HG03342 (cell line): ENCODE results near the gene KDM1A.
A peak's percentile ranks its signal among the peaks of the same experiment; 100 is the strongest.
"Not testable (repeated sequence)": the region's sequence is repeated elsewhere in the genome, so short reads cannot be mapped to it uniquely, and the experiment has no call there.

ENCODE experiments used
- ATAC-seq: cut with Tn5 transposase; IDR thresholded peaks from one replicate; pipeline ENCODE4 v1.9.1; 2021; ENCODE audit warnings: mild to moderate bottlenecking, moderate library complexity; ENCODE audit not compliant: unreplicated experiment

Gene KDM1A

DNA sequence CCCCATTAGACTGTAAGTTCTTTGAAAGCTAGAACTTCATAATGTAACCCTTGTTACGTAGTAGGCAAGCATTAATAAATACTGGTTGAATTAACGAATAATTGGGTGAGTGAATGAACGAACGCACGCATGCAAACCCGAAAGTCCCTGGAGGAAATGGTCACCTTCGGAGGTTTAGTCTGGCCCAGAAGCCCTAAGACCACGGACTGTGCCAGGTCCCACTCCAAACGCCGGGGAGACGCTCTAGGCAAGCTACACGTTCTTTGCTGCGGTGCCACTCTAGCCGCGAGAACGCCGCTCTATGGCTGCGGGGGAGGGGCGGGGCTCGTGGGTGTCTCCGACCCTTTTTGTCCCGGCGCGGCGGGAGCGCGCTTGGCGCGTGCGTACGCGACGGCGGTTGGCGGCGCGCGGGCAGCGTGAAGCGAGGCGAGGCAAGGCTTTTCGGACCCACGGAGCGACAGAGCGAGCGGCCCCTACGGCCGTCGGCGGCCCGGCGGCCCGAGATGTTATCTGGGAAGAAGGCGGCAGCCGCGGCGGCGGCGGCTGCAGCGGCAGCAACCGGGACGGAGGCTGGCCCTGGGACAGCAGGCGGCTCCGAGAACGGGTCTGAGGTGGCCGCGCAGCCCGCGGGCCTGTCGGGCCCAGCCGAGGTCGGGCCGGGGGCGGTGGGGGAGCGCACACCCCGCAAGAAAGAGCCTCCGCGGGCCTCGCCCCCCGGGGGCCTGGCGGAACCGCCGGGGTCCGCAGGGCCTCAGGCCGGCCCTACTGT, at the start of gene KDM1A:
Gene KDM1A (plus strand): TSS at position 375 of the 769 bp plus-strand sequence. CDS start 129 bp downstream, at position 504.
- ATAC-seq = peak; percentile 89

DNA sequence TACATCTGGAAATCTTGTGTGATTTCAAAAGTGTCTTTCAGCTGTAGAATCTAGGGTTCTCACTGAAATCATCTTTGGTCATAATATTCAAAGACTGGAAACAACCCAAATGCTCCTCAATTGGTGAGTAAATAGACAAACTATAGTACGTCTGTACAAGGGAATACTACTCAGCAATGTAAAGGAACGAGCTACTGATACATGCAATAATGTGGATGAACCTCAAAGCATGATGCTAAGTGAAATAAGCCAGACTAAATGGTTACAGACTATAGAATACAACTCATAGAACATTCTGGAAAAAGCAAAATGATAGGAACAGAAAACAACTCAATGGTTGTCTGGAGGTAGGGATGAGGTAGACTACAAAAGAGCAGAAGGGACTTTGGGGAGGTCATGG, 49.2 kb upstream of the KDM1A start:
- ATAC-seq = no peak

DNA sequence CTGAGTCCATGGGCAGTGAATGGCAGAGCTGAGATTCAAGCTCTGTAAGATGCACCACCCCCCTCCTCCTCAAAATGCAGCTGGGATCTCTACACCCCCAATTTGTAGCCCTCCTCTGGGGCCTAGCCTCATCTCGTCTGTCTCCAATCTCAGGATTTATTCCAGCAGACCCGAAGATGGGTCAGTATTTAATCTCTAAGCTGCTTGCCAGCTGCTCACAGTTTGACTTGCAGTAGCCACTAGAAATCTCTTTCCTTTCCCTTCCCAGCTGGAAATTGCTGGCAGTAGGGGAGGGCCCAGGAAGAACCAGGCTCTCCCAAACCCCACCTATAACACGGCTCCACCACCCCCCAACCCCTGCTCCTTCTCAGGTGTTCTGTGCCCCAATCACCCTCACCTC, 48.1 kb upstream of the KDM1A start:
- no peak for ATAC-seq

DNA sequence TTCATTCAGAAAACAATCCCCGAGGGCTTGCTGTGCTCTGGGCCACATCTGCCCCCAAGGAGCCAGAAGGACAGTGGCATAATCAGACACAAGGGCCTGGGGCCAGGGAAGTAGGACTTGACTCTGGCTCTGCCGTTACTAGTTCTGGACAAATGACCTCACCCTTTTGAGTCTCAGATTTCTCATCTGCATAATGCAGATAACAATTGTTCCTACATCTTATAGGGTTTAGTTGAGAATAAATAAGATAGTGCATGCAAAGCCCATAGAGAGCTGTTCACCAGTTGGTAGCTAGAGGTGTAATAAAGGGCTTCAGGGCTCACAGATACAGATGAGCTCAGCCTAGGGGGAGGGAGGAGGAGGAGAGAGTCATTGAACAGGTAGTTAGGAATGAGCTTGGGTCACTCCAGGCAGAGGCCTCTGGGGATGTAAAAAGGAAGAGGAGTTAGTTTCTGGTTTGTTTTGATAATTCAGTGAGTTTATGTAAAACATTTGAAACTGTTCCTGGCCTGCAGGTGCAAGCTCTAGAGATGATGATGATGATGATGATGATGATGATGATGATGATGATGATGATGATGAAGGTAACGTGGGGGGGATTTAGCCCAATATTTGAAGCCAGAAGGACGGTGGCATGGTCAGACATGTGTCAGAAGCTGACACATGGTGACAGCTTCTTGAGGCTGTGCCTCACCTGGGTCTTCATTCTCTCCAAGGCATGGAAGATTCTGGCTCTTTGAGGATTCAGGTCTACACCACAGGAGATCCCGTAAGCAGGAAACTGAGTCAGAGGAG, 47.5 kb upstream of the KDM1A start:
- no peak for ATAC-seq

DNA sequence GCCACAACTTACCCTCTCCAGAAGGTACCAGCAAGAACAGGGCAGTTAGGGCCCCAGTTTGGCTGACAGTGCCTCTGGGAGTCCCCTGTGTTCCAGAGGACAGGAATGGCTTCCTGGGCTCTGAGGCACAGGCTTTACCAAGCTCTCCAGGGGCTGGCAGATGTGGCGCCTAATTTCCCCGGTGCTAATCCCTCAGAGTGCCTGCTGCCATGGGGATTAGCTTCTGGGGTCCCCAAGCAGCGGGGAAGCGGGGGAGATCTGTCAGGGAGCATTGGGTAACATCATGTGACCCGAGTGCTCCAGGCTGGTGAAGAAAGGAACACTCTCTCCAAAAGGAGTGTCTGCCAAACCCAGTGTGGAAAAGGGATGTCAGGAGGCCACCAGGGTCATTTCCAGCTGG, 46.5 kb upstream of the KDM1A start, which contains the start of gene LACTBL1:
Gene LACTBL1 (minus strand): TSS at position 107 of the 400 bp plus-strand sequence. CDS start 550 bp downstream, outside the sequence.
- ATAC-seq = no peak

DNA sequence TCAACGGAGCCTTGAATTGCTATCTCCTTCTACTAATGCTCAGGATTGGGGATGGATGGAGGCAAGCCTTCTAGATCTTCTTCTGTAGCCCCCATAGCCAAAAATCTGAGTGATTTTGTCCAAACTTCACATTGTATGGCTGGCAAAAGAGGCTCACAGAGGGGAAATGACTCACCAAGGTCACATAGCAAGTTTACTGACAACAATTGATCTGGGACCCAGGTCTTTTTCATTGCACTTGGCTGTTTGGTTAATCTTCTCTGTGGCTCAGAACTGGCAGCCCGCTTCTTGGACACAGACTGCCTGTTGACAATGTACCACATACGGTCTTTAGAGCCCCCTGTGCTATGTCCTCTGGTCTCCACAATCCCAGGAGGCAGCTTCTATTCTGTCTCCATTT, 43.6 kb upstream of the KDM1A start:
- no peak for ATAC-seq

DNA sequence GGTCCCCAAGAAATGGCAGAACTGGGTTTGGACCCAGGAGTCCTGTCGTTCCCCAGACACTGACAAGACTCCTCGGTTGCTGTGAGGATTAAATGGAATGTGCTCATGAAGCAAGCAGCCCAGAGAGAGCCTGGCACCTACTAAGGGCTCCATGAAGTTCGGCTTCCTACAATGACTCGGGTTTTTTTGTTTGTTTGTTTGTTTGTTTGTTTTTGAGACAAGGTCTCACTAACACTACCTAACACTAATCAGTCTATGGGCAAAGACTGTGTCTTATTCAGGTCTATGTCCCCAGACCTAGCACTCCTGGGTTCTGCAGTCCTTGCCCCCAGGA, 43.2 kb upstream of the KDM1A start:
- no peak for ATAC-seq

DNA sequence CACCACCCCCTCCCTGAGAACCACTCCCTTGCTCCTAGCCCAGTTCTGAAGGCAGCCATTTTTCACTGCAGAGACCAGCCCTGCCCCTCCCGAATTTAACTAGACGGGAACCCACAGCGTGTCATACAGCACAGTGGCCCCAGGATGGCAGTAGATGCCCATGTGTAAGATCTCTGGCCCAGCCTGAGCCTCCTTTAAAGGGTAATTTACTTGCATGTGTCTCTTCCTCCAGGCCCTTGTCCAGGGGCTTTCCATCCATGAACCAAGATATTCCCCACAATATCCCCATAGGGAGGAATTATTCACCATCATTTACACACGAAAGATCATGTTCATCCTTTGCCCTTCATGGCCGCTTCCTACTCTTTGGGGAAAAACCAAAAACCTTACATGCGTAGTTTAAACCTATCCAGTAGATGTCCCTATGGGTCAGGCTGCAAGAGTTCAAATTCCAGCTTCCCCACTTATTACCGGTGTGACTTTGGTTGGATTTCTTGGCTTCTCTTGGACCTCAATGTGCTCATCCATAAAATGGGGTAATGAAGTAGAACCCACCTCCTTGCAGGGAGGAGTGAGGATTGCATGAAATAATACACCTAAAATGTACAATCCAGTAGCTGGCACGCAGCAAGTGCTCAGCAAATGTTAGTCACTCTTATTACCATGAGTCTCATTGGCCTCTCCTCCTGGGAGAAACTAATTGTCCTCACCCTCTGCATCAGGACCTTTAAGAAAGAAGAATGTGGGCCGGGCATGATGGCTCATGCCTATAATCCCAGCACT, 42.6 kb upstream of the KDM1A start:
- peak; percentile 52 for ATAC-seq

DNA sequence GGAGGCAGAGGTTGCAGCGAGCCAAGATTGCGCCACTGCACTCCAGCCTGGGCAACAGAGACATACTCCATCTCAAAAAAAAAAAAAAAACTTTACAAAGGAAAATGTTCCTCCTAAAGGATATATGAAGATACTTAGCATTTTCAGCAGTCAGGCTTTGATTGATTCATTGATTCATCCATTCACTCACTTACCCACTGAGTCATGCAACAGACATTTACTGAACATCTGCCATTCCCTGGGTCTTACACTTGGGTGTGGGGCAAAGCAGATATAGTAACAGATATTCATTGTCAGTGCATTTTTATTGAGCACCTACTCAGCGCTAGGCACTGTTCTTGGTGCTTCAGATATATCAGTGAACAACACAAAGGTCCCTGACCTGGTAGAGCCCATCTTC, 41.0 kb upstream of the KDM1A start:
- ATAC-seq = no peak

DNA sequence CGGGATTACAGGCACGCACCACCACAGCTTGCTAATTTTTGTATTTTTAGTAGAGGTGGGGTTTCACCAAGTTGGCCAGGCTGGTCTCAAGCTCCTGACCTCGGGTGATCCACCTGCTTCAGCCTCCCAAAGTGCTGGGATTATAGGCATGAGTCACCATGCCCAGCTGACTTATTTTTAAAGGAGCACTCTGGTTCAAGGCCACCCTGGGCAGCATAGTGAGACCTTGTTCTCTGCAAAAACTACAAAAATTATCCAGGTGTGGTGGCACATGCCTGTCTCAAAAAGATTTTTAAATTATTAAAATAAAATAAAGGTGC, 38.8 kb upstream of the KDM1A start:
- not testable (repeated sequence) for ATAC-seq

DNA sequence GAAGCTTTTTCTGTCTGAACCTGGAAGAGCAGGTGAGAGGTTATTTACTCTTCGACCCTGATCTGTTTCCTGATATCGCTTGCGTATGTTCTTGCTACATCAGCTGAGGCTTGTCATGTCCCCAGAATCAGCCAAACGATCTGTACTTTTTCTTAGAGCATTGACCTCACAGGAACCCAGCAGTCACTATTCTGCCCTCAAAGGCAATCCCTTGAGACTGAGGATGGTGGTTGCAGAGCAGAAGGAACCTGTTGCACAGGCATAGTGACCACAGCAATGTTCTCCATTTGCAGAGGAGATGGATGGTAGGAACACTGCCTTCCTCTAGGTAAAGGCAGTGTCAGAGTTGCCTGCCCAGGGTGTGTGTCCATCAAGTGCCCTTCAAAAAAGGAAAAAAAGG, 35.3 kb upstream of the KDM1A start:
- ATAC-seq = no peak

DNA sequence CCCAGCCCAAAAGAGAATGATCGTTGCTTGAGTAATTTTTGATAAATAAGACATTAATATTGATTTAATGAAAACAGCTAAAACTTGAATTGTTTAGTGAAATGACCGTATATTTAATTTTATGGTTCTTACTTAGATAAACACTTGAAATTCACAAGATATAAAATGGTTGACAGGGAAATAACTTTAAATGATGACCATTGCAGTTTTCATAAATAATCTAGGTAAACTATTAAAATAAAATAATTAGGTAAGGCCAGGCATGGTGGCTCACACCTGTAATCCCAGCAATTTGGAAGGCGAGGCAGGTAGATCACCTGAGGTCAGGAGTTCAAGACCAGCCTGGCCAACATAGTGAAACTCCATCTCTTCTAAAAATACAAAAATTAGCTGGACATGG, 26.9 kb upstream of the KDM1A start:
- ATAC-seq = not testable (repeated sequence)

DNA sequence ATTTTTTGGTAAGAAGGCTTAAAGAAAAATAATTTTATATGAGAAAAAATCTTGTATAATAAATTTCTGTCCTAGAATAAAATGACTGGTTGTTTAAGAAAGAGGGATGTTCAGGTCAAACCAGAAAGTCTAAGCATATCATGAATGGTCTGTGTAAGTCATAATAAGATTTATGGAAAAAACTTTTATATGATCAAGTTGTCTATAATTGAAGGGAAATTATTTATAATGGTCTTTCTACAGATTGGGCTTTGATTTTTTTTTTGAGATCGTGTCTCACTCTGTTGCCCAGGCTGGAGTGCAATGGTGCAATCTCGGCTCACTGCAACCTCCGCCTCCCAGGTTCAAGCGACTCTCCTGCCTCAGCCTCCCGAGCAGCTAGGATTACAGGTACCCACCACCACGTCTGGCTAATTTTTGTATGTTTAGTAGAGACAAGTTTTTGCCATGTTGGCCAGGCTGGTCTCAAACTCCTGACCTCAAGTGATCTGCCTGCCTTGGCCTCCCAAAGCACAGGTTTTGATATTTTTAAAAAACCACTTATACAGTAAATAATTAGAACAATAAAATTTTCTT, 26.0 kb upstream of the KDM1A start:
- not testable (repeated sequence) for ATAC-seq

DNA sequence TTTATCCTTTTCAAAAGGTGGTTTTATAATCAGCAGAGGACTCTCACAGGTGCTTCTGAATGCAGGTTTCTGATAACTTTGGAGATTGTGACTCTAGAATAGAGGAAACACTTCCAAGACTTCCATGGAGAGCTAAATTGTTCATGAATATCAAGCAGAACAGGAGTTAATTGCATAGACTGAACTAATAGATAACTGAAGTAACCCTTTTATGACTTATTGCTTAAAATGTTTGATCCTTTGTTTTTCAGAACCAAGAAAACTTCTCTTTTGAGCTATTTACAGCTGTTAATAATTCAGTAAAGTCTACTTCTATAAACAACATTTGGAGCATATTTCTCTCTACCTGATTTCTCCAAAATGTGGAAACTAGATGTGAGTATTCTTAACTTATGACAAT, 23.5 kb upstream of the KDM1A start:
- ATAC-seq = no peak

DNA sequence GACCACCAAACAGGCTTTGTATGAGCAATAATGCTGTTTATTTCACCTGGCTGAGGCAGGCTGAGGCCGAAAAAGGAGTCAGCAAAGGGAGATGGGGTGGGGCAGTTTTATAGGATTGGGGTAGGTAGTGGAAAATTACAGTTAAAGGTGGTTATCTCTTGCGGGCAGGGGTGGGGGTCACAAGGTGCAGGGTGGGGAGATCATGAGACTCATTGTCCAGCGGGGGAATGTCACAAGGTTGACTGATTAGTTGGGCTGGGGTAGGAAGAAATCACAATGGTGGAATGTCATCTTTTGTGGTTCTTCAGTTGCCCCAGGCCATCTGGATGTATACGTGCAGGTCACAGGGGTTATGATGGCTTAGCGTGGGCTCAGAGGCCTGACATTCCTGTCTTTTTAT, 21.7 kb upstream of the KDM1A start:
- not testable (repeated sequence) for ATAC-seq

DNA sequence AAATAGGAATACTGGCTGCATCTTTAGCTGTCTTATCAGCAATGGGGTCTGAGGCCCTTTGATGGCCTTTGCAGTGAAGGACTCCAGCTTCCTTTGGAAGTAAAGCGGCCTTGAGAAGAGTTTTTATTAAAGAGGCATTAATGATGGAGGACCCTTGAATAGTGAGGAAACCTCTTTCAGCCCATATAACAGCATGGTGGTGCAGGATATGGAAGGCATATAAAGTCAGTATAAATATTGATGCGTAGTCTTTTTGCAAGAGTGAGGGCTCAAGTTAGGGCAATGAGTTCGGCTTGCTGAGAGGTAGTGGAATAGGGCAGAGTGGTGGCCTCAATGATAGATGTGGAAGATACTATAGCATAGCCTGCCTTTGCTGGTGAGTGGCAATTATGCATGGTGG, 19.1 kb upstream of the KDM1A start:
- not testable (repeated sequence) for ATAC-seq

DNA sequence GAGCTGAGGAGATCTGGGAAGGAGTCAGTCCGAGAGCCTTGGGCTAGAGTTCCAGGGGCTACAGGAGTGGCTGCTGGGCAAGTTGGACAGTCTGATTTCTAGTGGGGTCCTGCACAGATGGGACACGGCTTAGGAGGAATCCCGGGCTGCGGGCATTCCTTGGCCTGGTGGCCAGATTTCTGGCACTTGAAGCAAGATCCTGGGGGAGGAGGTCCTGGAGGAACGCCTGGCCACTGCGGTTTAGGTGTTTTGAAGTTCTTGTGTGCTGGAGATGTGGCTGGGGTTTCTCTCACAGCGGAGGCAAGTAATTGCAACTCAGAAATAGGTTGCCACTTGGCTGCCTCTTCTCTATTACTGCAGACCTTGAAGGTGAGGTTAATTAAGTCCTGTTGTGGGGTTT, 17.1 kb upstream of the KDM1A start:
- not testable (repeated sequence) for ATAC-seq

DNA sequence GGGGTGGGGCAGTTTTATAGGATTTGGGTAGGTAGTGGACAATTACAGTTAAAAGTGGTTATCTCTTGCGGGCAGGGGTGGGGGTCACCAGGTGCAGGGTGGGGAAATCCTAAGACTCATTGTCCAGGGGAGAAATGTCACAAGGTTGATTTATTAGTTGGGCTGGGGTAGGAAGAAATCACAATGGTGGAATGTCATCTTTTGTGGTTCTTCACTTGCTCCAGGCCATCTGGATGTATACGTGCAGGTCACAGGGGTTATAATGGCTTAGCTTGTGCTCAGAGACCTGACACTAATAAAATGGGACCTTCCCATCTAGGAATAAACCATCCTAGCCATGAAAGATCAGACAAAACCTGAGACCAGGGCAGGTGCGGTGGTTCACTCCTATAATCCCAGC, 15.2 kb upstream of the KDM1A start:
- ATAC-seq = no peak

DNA sequence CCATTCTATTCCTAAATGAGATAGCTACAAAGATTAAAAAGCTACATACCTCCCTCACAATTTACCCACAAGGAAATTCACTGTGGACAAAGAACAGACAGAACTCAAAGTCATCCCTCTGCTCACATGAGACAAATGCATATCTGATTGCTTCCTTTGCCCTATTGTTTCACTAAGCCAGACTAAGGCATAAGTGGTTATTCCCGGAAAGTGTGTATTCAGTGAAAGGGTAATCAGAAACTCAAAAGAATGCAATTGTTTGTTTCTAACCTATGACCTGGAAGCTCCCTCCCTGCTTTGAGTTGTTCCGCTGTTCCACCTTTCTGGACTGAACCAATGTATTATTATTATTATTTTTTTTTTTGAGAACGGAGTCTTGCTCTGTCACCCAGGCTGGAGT, 14.5 kb upstream of the KDM1A start:
- ATAC-seq = not testable (repeated sequence)

DNA sequence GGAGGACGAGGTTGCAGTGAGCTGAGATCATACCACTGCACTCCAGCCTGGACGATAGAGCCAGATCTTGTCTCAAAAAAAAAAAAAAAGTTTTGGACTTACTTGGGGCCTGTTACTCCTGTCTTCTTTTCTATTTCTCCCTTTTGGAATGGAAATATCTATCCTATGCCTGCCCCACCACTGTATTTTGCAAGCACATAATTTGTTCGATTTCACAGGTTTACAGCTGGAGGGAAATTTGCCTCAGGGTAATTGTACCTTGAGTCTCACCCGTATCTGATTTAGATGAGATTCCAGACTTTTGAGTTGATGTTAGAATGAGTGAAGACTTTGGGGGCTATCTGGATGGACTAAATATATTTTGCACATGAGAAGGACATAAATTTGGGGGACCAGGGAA, 12.2 kb upstream of the KDM1A start:
- no peak for ATAC-seq

DNA sequence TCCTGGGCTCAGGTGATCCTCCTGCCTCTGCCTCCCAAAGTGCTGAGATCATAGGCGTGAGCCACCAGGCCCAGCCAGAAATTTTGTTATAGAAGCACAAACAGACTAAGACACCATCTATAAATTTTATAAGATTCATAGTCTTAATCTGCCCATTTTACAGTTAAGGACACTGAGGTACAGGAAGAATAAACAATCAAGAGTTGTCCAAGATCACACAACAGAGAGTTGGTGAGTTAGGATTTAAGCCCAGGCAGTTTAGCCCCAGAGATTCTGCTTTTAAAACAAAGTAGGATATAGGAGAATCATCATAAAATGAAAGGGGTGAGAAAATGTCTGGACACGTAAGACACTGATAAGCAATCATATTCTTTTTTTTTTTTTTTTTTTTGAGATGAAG, 10.4 kb upstream of the KDM1A start:
- ATAC-seq = no peak
